Stimulated activated CD8-positive, alpha-beta memory T cell treated with anti-CD3 and anti-CD28 coated beads, Interleukin-15, amount 100 ng/mL, for 1 hour (primary cell): ENCODE data around the gene IQSEC3.
"Not testable (repeated sequence)": the region's sequence is repeated elsewhere in the genome, so short reads cannot be mapped to it uniquely, and the experiment has no call there.

ENCODE experiments used
- DNase-seq: peaks from one replicate; pipeline ENCODE4 v3.0.0-alpha.2; 2020; ENCODE audit warnings: low read depth

Gene IQSEC3

DNA sequence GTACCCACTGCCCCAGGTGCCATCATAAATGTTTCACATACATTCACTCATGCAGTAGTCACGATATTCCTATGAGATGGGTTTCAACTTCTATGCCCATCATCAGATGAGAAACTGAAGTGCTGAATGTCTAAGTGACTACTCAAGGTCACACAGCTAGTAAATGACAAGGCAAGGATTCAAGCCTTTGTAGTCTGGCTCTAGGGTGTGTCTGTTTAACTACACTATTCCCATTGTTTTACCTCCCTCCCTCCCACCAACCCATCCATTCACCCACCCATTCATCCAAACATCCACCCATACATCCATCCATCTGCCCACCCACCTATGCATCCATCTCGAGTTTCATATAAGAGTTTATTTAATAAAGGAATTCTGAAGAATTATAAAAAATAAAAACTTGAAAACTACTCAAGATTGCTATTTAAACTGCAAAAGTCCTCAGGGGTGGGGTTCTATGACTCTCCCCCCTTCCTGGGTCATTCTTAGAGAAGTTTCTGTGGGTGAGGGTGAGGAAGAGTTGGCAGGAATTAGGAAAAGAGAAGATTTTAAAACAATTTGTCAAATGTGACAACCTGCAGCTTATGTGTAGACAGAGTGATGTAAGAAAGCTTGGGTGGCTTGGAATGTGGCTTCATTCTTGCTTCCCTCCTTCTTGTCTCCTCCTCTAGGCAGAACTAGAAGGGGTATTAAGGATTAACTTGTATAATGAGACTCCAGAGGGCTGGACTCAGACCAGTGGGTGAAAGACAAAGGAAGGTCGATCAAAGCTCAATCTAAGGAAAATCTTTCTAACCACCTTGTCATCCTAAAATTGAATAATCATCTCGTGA is 13.4 kb upstream of the IQSEC3 start:
- DNase-seq = not testable (repeated sequence)

DNA sequence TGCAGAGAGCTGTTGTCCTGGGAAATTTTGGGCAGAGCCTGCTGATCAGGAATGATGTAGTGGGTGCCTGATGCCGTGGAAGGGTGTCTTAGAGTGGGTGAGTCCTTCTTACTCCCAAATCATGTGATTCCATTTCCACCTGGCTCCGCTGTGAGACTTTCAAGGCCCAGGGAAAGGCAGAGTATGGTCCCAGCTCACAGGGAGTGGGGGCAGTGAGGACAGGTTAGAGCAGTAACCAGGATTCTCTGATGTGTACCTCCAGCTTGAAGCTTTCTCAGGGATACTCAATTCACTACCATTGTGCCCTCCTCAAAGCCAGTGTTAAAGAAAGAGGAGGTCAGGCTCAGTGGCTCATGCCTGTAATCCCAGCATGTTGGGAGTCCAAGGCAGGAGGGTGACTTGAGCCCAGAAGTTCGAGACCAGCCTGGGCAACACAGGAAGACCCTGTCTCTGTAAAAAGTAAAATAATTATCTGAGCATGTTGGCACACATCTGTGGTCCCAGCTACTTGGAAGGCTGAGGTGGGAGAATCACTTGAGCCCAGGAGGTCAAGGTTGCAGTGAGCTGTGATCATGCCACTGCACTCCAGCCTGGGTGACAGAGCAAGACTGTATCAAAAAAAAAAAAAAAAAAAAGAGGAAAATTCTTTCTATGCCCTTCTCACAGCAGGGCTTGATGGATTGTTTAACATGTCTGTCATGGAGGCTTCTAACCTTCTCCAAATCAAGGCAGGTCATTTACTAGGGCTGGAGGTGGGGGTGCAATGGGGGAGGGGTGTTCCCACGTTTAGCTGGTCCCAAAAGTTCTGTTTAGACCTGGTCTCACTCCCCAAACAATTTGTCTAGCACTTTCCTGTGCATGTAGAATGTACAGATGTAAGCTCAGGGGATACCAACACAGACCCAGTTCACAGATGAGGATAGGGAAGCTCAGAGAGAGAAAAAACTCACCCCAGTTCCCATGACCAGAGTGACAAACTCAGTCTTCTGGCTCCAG is 12.5 kb upstream of the IQSEC3 start:
- no peak for DNase-seq

DNA sequence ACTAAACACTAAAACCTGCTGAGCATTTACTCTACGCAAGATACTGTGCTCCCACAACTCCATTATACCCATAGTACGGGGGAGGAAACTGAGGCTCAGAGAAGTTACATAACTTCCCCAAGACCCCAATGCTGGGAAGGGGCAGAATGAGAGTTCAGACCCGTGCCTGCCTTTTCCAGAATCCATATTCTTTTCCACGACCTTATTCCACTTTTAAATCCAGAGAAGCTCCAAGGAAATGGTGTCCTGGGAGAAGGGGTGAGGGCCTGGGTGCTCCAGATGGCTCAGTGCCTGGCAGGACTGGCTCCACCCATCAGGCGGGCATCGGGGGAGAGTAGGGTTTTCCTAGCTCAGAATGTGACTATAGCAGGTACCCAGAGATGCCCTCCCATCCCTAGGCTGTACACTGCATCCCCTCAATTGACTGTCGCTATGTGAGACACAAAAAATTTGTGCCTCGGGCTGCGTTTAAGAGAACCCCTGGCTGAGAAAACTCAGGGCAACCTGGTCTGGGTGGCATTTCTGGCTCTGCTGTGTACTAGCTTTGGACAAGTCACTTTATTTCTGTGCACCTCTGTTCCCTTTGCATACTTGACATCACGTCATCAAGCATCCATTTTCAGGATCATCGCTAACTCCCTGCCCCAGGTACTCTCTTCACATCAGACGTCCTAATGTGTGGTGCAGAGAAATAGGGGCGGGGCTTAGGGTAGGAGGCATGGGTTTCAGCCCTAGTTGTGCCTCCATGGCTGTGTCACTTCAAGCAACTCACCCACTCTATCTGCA is 11.6 kb upstream of the IQSEC3 start:
- DNase-seq = no peak

GRCh38 chr12:56683-57346 is 9.8 kb upstream of the IQSEC3 start:
- DNase-seq = no peak

GRCh38 chr12:57539-57938 is 9.0 kb upstream of the IQSEC3 start:
- DNase-seq = no peak

DNA sequence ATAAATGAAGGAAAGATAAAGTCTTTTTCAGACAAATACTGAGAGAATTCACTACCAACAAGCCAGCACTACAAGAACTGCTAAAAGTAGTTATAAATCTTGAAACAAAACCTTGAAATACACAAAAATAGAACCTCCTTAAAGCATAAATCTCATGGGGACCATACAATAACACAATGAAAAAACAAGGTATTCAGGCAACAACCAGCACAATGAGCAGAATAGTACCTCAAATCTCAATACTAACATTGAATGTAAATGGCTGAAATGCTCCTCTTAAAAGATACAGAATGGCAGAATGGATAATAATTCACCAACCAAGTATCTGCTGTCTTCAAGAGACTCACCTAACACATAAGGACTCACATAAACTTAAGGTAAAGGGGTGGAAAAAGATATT is 7.7 kb upstream of the IQSEC3 start:
- DNase-seq = no peak

- not testable (repeated sequence) for DNase-seq
These were observed 4.7 kb upstream of the IQSEC3 start for GRCh38 chr12:61845-62244.

DNA sequence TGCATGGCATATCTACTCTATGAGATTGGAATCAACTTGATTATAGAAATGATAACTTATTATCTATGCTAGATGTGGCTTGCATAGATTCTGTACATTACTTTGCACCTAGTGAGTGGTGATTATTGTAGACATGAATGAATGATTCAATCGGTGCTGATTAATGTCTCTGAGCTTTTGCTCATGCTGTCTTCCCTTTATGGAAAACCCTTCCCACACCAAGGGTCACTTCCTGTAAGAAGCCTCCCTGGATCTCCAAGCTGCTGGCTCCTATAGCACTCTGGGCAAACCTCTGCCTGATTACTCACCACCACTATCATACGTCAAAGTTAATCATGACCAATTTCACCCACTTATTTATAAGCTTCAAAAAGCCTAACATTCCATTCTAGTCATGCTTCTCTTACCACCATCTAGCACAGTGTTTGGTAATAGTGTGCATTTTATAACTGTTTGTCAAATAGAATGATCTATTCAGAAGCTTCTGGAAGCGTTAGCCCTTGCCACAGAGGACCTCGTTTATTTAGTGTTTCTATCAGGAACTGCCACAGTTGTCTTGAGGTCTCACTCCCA is 990 bp upstream of the IQSEC3 start:
- DNase-seq = not testable (repeated sequence)

DNA sequence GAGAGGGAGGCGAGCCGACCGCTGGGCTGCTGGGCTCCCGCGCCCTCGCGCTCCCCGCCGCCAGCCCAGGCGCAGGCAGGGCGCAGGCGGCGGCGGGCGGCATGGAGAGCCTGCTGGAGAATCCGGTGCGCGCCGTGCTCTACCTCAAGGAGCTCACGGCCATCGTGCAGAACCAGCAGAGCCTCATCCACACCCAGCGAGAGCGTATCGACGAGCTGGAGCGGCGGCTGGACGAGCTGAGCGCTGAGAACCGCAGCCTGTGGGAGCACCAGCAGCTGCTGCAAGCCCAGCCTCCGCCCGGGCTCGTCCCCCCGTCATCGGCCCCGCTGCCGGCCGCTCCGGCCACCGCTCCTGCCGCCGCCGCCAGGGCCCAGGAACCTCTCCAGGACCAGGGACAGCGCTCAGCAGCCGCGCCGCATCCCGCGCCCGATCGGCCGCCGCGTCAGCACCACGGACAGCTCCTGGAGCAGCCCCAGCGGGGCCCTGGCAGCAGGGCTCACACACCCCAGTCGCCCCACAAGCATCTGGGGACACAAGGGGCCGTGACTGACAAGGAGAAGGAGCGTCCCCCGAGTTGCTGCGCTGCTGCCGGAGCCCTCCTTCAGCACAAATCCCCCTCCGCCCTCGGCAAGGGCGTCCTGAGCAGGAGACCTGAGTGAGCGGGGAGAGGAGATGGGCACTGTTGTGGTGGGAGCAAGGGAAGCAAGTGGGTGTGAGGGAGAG is 376 bp downstream of the IQSEC3 start:
- DNase-seq = not testable (repeated sequence)

DNA sequence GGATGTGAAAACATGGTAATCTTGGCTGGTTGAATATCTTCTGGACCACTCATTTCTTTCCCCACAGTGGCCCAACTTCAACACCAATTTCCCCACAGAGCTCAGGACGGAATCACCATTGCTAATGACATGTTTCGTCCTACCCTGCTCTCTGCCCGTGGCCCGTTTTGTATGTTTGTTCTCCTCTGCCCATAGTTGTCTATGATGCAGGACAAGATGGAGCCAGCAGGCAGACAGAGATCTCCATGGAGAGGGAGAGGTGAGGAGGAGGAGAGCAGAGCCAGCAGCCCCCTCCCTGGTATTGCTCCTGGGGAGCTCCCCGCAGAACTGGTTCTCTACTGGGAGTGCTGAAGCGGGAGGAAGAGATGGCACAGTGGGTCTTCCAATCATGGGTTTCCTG is 3.1 kb downstream of the IQSEC3 start:
- not testable (repeated sequence) for DNase-seq

DNA sequence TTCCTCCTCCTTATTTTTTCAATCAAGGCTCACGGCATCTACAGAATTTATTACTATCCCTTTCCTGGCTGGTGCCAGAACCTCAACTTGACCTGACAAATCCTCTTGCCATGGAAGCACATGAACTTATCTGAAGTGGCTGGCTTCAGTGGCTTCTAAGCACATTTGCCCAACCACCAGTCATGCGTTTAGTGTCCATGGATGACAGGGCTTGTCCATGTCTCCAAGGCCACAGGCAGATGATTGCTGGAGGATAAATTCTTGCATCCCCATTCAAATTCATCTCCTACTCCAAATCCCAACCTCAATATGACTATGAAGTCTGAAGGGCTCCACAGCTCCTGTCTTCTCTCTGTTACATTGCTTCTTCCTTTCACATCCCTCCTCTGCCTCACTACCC is 4.0 kb downstream of the IQSEC3 start:
- not testable (repeated sequence) for DNase-seq

DNA sequence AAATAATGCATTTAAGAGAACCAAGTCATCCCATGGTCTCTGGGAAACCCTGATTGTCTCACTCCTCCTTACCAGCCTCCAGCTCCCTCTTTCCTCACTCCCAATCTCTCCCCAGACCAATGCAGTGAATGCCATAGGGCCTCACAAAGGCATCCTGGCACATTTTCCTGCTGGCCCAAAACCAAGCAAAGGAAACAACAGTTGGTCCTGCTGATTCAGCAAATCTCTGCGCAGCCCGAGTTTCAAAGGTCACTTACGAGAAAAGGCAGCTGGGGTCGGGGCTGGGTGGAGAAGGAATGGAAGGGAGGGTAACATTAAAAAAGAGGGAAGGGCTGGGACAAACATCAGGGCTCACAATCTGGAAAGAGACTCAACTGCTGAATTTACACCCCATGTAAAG is 5.5 kb downstream of the IQSEC3 start:
- not testable (repeated sequence) for DNase-seq

DNA sequence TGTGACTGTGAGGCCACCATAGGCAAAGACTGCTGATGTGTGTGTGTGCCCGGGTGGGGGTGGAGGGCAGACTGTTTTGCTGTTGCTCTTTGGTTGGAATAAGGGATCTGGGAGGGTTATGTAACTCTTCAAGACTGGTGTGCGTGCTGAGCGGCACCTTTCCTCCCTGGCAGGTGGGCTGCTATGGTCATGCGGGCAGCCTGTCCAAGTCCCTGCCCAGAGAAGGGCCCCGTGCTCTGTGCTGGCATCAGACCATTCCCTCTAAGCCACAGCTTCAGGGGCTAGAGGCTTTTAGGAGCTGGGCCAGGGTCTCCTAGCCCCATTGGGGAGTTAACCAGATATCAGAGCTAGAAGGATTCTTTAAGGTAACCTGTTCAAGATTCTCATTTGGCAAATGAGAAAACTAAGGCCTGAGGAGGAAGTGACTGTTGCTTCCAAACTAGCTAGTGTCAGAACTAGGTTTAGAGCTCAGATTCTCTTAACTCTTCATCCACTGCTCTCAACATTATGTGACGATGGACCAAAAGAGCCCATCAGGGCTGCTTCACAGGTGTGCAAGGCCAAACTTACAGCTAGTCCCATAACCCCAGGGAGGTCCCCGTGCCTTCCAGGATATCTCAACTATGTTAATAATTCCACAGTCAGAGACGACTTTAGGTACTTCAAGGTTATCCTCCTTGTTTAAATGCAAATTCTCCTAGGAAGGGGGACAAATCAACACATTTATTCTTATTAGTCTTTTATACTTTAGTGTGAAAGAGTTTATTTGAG is 8.0 kb downstream of the IQSEC3 start:
- not testable (repeated sequence) for DNase-seq

DNA sequence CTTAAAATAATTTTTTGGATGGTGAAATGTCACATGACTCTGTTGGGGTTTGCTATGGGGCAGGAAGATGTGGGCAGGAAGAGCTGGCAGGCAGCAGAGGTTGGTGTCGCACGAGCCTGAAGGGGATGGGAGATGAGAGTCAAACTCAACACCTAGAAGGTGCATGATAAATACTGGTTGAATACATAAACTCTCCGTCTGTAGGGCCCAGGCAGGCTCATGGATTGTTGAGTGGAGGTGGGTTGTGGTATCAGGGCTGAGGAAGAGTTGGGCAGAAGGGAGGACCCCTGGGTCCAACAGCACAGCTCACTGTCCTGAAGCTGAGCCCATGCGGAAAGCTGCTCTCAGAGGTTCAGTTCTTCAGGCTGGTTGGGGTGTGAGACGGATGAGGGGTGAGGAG is 9.0 kb downstream of the IQSEC3 start:
- DNase-seq = not testable (repeated sequence)

- DNase-seq = not testable (repeated sequence)
These were observed 9.5 kb downstream of the IQSEC3 start for GRCh38 chr12:76102-76501.

DNA sequence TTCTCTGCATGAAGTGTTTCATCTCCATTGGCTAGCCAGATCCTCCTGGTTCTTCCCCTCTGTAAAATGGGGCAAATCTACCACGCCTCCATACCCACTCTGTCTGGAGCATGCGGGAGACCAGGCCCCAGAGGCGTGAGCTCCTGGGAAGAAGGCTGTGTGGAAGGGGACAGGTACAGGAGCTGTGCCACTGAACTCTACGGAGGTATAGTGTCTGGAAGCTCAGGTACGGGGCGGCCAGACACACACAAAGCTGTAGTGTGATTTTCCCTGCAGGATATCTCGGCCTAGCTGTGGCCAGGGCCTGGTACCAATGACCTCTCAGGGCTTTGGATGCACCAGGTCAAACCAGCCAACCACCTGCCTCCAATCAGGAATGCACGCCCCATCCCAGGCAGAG is 10.0 kb downstream of the IQSEC3 start:
- not testable (repeated sequence) for DNase-seq

DNA sequence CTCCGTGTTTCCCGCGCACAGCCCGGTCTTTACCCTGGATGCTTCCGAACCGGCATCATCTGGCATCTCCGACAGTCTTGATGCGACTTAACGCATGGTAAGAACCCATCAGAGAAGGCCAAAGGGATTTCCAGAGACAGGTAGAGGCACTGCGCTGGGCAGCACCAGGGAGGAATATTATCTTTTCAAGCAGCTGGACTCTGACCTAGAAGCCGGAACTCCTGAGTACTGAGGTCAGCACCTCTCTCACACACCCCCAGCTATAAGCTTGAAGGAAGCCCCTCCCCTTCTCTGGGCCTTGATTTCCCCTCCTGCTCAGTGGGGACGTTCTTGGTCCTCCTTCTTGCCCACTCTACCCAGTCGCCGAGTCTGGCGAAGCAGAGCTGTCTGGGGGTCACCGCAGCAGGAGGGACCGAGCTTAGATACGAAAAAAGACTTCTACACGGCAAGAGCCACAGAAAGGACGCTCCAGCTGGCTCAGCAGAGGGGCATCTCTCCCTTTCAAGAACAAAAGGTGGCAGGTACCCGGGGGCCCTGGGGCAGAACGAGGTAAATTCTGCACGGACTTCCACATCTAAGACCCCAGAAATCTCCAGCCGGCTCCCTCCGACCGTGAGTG is 10.6 kb downstream of the IQSEC3 start:
- DNase-seq = not testable (repeated sequence)

GRCh38 chr12:77769-78383 is 11.3 kb downstream of the IQSEC3 start:
- DNase-seq = not testable (repeated sequence)

- no peak for DNase-seq
These were observed 12.4 kb downstream of the IQSEC3 start for GRCh38 chr12:78981-79380.
